Chondrocyte (in vitro differentiated cells): ENCODE data around the gene CCDC106. TPM values are rescaled to one million over a fixed set of nuclear protein-coding genes. Genes with fewer than 3 reads are reported as not detected.
A peak's percentile ranks its signal among the peaks of the same experiment; 100 is the strongest.

ENCODE experiments used
- DNase-seq: peaks from one replicate; pipeline ENCODE4 v3.0.0; 2021; ENCODE audit warnings: mixed read lengths, low spot score
- H3K27ac Mint-ChIP-seq: one replicate; pipeline ENCODE4 v1.8.0; 2021; ENCODE audit warnings: mild to moderate bottlenecking, moderate library complexity, mixed read lengths; ENCODE audit not compliant: unreplicated experiment
- H3K27me3 Mint-ChIP-seq: 2 replicates; pipeline ENCODE4 v1.8.0; 2021; ENCODE audit warnings: low read depth, mixed read lengths
- H3K36me3 Mint-ChIP-seq: 2 replicates; pipeline ENCODE4 v1.8.0; 2021; ENCODE audit warnings: low read depth, mixed read lengths
- H3K4me1 Mint-ChIP-seq: 2 replicates; pipeline ENCODE4 v1.8.0; 2021; ENCODE audit warnings: low read depth, mild to moderate bottlenecking, mixed read lengths
- H3K4me3 Mint-ChIP-seq: one replicate; pipeline ENCODE4 v1.8.0; 2021; ENCODE audit warnings: mild to moderate bottlenecking, moderate library complexity, mixed read lengths; ENCODE audit not compliant: unreplicated experiment
- H3K9me3 Mint-ChIP-seq: 2 replicates; pipeline ENCODE4 v1.8.0; 2021; ENCODE audit warnings: low read depth, mixed read lengths
- total RNA-seq: library from RNA; stranded (reverse); gene quantifications from 3 replicates; pipeline ENCODE4 v1.2.1, GENCODE V29; 2021
- TF ChIP-seq, protein P1 (sequence below): fragments of 200-600 bp; sonication (generic); IDR thresholded peaks from 2 replicates; pipeline ENCODE4 v1.5.0; 2021; ENCODE audit warnings: antibody characterized with exemption, mild to moderate bottlenecking, moderate library complexity

CCDC106 gene
- total RNA-seq, 1 donor from 2014 or later = 20.9 TPM

GRCh38 chr19:55623130-55623529, 24.9 kb upstream of the CCDC106 start:
- no peak overlapping the region for H3K4me3 Mint-ChIP-seq
- H3K36me3 Mint-ChIP-seq = peaks cover 4% of the 10 kb centered on the region
- no peaks in the 10 kb centered on the region for H3K27me3 Mint-ChIP-seq
- H3K9me3 Mint-ChIP-seq = no peaks in the 10 kb centered on the region
- TF ChIP-seq, protein P1, sequence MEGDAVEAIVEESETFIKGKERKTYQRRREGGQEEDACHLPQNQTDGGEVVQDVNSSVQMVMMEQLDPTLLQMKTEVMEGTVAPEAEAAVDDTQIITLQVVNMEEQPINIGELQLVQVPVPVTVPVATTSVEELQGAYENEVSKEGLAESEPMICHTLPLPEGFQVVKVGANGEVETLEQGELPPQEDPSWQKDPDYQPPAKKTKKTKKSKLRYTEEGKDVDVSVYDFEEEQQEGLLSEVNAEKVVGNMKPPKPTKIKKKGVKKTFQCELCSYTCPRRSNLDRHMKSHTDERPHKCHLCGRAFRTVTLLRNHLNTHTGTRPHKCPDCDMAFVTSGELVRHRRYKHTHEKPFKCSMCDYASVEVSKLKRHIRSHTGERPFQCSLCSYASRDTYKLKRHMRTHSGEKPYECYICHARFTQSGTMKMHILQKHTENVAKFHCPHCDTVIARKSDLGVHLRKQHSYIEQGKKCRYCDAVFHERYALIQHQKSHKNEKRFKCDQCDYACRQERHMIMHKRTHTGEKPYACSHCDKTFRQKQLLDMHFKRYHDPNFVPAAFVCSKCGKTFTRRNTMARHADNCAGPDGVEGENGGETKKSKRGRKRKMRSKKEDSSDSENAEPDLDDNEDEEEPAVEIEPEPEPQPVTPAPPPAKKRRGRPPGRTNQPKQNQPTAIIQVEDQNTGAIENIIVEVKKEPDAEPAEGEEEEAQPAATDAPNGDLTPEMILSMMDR = no peak
- H3K4me1 Mint-ChIP-seq = peaks cover 18% of the 10 kb centered on the region
- DNase-seq = no peak
- H3K27ac Mint-ChIP-seq = no peak overlapping the region

- peak overlapping the region; percentile 4 for H3K27ac Mint-ChIP-seq
- peak overlapping the region; percentile 87 for H3K4me3 Mint-ChIP-seq
- H3K36me3 Mint-ChIP-seq = peaks cover 4% of the 10 kb centered on the region
- H3K27me3 Mint-ChIP-seq = no peaks in the 10 kb centered on the region
- H3K9me3 Mint-ChIP-seq = no peaks in the 10 kb centered on the region
- DNase-seq = no peak
- H3K4me1 Mint-ChIP-seq = peaks cover 18% of the 10 kb centered on the region
- TF ChIP-seq, protein P1 = no peak
Observed at GRCh38 chr19:55623561-55623960, 24.5 kb upstream of the CCDC106 start.

- H3K27me3 Mint-ChIP-seq = no peaks in the 10 kb centered on the region
- TF ChIP-seq, protein P1 = no peak
- DNase-seq = peak; percentile 94
- no peaks in the 10 kb centered on the region for H3K9me3 Mint-ChIP-seq
- H3K27ac Mint-ChIP-seq = peak within 1 kb of the TSS; percentile 99
- peaks cover 4% of the 10 kb centered on the region for H3K36me3 Mint-ChIP-seq
- H3K4me3 Mint-ChIP-seq = peak within 1 kb of the TSS; percentile 87
- H3K4me1 Mint-ChIP-seq = peaks cover 18% of the 10 kb centered on the region
Observed at GRCh38 chr19:55624109-55625003, 23.7 kb upstream of the CCDC106 start, which contains the start of gene ZNF784. Gene ZNF784 (minus strand): TSS chr19:55624566. CDS start chr19:55624561, 5 bp downstream.

DNA sequence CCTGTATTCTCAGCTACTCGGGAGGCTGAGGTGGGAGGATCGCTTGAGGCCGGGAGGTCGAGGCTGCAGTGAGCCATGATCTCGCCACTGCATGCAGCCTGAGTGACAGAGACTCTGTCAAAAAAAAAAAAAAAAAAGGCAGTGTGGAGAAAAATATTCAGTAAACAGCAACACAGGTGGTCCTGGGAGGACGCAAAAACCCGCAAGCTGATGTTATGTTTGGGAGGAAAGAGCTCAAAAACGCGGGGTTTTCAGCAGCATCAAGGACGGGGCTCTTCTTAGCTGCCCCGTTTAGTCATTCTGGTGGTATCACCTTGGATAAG, 23.0 kb upstream of the CCDC106 start:
- H3K27me3 Mint-ChIP-seq = no peaks in the 10 kb centered on the region
- peak overlapping the region; percentile 99 for H3K27ac Mint-ChIP-seq
- H3K4me3 Mint-ChIP-seq = peak overlapping the region; percentile 87
- DNase-seq = no peak
- H3K9me3 Mint-ChIP-seq = no peaks in the 10 kb centered on the region
- peaks cover 18% of the 10 kb centered on the region for H3K4me1 Mint-ChIP-seq
- H3K36me3 Mint-ChIP-seq = peaks cover 4% of the 10 kb centered on the region
- TF ChIP-seq, protein P1 = no peak

DNA sequence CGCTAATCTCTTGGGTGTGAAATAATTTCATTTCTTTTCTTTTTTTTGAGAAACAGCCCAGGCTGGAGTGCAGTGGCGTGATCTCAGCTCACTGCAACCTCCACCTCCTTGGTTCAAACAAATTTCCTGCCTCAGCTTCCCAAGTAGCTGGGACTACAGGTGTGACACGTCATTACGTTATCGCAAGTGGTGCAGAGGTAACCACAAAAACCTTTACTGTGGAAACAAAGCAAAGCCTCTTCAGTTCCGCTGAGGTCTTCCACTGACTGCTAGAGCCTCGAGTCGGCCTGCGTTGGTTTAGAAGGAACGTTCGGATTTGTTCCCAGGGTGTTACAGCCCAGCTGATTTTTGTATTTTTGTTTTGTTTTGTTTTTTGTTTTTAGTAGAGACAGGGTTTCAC, 21.7 kb upstream of the CCDC106 start:
- Mint-ChIP-seq H3K9me3 (no peaks in the 10 kb centered on the region), H3K27ac (no peak overlapping the region), H3K36me3 (no peaks in the 10 kb centered on the region), H3K4me3 (no peak overlapping the region), H3K27me3 (no peaks in the 10 kb centered on the region), H3K4me1 (peaks cover 18% of the 10 kb centered on the region)
- TF ChIP-seq, protein P1 = no peak
- DNase-seq = no peak
